ENCODE measurements around the gene USP9X. TPM values are rescaled to one million over a fixed set of nuclear protein-coding genes. Genes with fewer than 3 reads are reported as not detected.

Gene USP9X
- total and polyA plus RNA-seq, 2 donors (not counting 1 experiment from before 2014, with no cell fraction given) = 54.0 to 161 TPM

DNA sequence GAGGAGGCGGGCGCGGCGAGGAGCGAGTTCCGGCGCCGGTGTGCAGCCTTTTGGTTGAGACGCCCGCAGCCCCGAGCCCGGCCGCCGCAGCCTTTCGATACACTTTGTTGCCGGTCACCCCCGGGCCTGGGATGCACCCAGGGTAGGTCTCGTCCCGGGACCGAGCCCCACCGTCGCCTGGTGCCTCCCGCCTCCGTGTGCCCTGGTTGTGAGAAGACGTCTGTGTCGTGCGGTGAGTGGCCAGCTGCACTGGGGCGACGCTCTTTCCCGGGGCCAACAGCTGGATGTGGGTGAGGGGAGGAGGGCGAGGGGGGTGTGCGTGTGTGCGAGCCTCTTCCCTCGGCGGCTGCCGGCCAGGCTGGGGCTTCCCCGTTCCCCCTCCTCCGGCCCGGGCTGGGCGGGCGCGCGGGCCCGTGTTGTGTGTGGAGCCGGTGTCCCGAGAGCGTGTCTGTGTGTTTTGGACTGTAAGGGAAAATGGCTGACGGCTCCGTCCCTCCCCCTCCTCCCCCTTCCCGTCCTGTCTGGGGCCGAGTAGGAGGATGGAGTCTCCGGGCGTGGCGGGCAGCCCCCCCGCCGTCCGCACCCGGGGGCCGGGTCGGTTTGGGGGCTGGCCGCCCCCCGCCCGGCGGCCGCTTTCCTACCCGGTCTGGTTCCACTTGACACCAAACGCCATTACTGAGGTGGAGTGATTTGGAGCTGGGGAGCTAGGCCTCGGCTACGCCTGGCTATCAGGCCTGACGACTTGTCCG lies 807 bp downstream of the USP9X start:
- peak overlapping the region; percentile 97 for H3K9ac ChIP-seq (ENCODE audit: insufficient read depth, low read length)
- H3K36me3 ChIP-seq (ENCODE audit: control insufficient read depth, insufficient read depth, low read length) = no peaks in the 10 kb centered on the region
- no peaks in the 10 kb centered on the region for H3K27me3 ChIP-seq (ENCODE audit: control insufficient read depth, insufficient read depth, low read length)
- H4K20me1 ChIP-seq (ENCODE audit: control insufficient read depth, extremely low read depth, insufficient read depth, low read length) = peaks cover 3% of the 10 kb centered on the region
- H3K4me3 ChIP-seq (replicated peaks in 1 of 4; ENCODE audit: control extremely low read depth in 1 of 4, insufficient read depth in 1 of 4, low read depth in 3 of 4, low read length in 4 of 4) = peak overlapping the region; percentile 81 to 93 (median 86)
- H3K9me3 ChIP-seq (ENCODE audit: control insufficient read depth, insufficient read depth, low read depth, low read length) = no peaks in the 10 kb centered on the region
- peaks cover 56% of the 10 kb centered on the region for H3K79me2 ChIP-seq (ENCODE audit: control insufficient read depth, insufficient read depth, low read length)
- H3K27ac ChIP-seq (ENCODE audit: insufficient read depth, low read length) = peak overlapping the region; percentile 100
- H2AFZ ChIP-seq (ENCODE audit: low read length) = no peak overlapping the region
- peak overlapping the region; percentile 82 for H3K4me2 ChIP-seq (ENCODE audit: extremely low read depth, insufficient read depth, low read length)
- peaks cover 2% of the 10 kb centered on the region for H3K4me1 ChIP-seq (ENCODE audit: control insufficient read depth, extremely low read depth, insufficient read depth, low read length)
- peak; percentile 39 to 55 for DNase-seq (ENCODE audit: low read depth in 2 of 2)
- TF ChIP-seq EZH2 (IDR thresholded peaks at IDR 0.05; ENCODE audit: low read length, missing control alignments) (no peak), CTCF (conservative IDR thresholded peaks at IDR 0.05 in 1 of 2, IDR thresholded peaks at IDR 0.05 in 1 of 2; ENCODE audit: low read depth in 1 of 2, low read length in 2 of 2) (no peak)

DNA sequence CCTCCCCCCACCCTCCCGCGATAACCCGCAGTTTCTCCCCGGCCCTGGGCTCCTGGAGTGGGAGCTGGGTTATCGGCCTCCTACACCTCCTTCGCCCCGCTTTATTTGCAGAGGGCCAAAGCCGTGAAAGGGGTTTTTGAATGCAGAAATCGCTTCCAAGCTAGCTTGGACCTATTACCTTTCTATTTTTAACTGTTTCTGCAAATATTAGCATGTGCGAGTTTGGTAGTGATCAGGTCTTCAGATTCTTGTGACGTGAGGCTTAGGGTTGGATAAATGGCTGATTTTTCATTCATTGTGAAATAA lies 1.3 kb downstream of the USP9X start:
- H3K4me2 ChIP-seq (ENCODE audit: extremely low read depth, insufficient read depth, low read length) = peak overlapping the region; percentile 82
- H2AFZ ChIP-seq (ENCODE audit: low read length) = no peak overlapping the region
- H3K4me3 ChIP-seq (replicated peaks in 1 of 4; ENCODE audit: control extremely low read depth in 1 of 4, insufficient read depth in 1 of 4, low read depth in 3 of 4, low read length in 4 of 4) = peak overlapping the region; percentile 81 to 93 (median 86)
- H3K9ac ChIP-seq (ENCODE audit: insufficient read depth, low read length) = peak overlapping the region; percentile 97
- H3K36me3 ChIP-seq (ENCODE audit: control insufficient read depth, insufficient read depth, low read length) = no peaks in the 10 kb centered on the region
- no peak for DNase-seq (ENCODE audit: low read depth in 2 of 2)
- peaks cover 3% of the 10 kb centered on the region for H3K4me1 ChIP-seq (ENCODE audit: control insufficient read depth, extremely low read depth, insufficient read depth, low read length)
- H3K27ac ChIP-seq (ENCODE audit: insufficient read depth, low read length) = peak overlapping the region; percentile 100
- peaks cover 3% of the 10 kb centered on the region for H4K20me1 ChIP-seq (ENCODE audit: control insufficient read depth, extremely low read depth, insufficient read depth, low read length)
- no peaks in the 10 kb centered on the region for H3K9me3 ChIP-seq (ENCODE audit: control insufficient read depth, insufficient read depth, low read depth, low read length)
- H3K79me2 ChIP-seq (ENCODE audit: control insufficient read depth, insufficient read depth, low read length) = peaks cover 62% of the 10 kb centered on the region
- no peaks in the 10 kb centered on the region for H3K27me3 ChIP-seq (ENCODE audit: control insufficient read depth, insufficient read depth, low read length)
- TF ChIP-seq EZH2 (IDR thresholded peaks at IDR 0.05; ENCODE audit: low read length, missing control alignments) (no peak), CTCF (conservative IDR thresholded peaks at IDR 0.05 in 1 of 2, IDR thresholded peaks at IDR 0.05 in 1 of 2; ENCODE audit: low read depth in 1 of 2, low read length in 2 of 2) (no peak)

DNA sequence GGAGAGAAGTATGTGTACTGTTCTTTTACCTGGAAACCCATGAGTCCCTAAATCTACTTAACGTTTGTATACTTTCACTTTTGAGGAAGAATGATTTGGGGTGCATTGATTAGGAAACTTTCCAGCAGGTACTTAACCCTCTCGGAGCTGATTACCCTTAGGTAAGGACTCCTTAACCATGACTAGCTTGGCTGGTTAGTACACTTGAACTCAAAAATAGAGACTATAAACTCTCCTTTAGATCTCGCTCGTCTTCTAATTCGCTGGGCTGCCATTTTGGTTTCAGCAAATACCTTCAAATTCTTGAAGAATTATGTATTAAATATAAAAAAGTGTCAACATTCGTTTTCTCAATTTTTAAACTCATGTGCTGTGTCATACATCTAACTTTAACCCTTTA lies 2.0 kb downstream of the USP9X start:
- TF ChIP-seq CTCF (conservative IDR thresholded peaks at IDR 0.05 in 1 of 2, IDR thresholded peaks at IDR 0.05 in 1 of 2; ENCODE audit: low read depth in 1 of 2, low read length in 2 of 2) = no peak
- Histone ChIP-seq H3K9me3 (ENCODE audit: control insufficient read depth, insufficient read depth, low read depth, low read length) (no peaks in the 10 kb centered on the region), H3K4me3 (replicated peaks in 1 of 4; ENCODE audit: control extremely low read depth in 1 of 4, insufficient read depth in 1 of 4, low read depth in 3 of 4, low read length in 4 of 4) (peak overlapping the region; percentile 81 to 93 (median 86)), H3K9ac (ENCODE audit: insufficient read depth, low read length) (peak overlapping the region; percentile 42), H3K36me3 (ENCODE audit: control insufficient read depth, insufficient read depth, low read length) (no peaks in the 10 kb centered on the region), H3K79me2 (ENCODE audit: control insufficient read depth, insufficient read depth, low read length) (peaks cover 68% of the 10 kb centered on the region), H3K27me3 (ENCODE audit: control insufficient read depth, insufficient read depth, low read length) (no peaks in the 10 kb centered on the region), H2AFZ (ENCODE audit: low read length) (no peak overlapping the region), H3K4me1 (ENCODE audit: control insufficient read depth, extremely low read depth, insufficient read depth, low read length) (peaks cover 3% of the 10 kb centered on the region), H3K4me2 (ENCODE audit: extremely low read depth, insufficient read depth, low read length) (peak overlapping the region; percentile 82), H4K20me1 (ENCODE audit: control insufficient read depth, extremely low read depth, insufficient read depth, low read length) (peaks cover 3% of the 10 kb centered on the region), H3K27ac (ENCODE audit: insufficient read depth, low read length) (peak overlapping the region; percentile 67)
- no peak for DNase-seq (ENCODE audit: low read depth in 2 of 2)

Data from fibroblast of lung (primary cell).